H9 (cell line): ENCODE measurements around the gene ACOXL. TPM values are rescaled to one million over a fixed set of nuclear protein-coding genes. Genes with fewer than 3 reads are reported as not detected.

ENCODE experiments used
- DNase-seq: peaks from one replicate; pipeline ENCODE4 v3.0.0-alpha.2; 2017
- H2AFZ ChIP-seq: one replicate; pipeline ENCODE4 v1.6.1; 2013; ENCODE audit warnings: mild to moderate bottlenecking, low read length, control low read depth, moderate library complexity
- H2AK5ac ChIP-seq: 2 replicates; pipeline ENCODE4 v1.6.1; 2013; ENCODE audit warnings: low read length, control low read depth, mixed read lengths; ENCODE audit not compliant: insufficient read length
- H2BK120ac ChIP-seq: one replicate; pipeline ENCODE4 v1.6.1; 2013; ENCODE audit warnings: low read depth, mild to moderate bottlenecking, low read length, control low read depth, inconsistent platforms; ENCODE audit not compliant: poor library complexity, severe bottlenecking
- H2BK12ac ChIP-seq: 2 replicates; pipeline ENCODE4 v1.6.1; 2013; ENCODE audit warnings: low read length, control low read depth, mixed read lengths, low read depth; ENCODE audit not compliant: insufficient read length
- H2BK15ac ChIP-seq: 2 replicates; pipeline ENCODE4 v1.6.1; 2013; ENCODE audit warnings: low read depth, low read length, control low read depth
- H2BK20ac ChIP-seq: one replicate; pipeline ENCODE4 v1.6.1; 2013; ENCODE audit warnings: low read depth, mild to moderate bottlenecking, low read length, control low read depth, inconsistent platforms; ENCODE audit not compliant: poor library complexity, severe bottlenecking
- H2BK5ac ChIP-seq: 2 replicates; pipeline ENCODE4 v1.6.1; 2013; ENCODE audit warnings: low read length, control low read depth, mixed read lengths; ENCODE audit not compliant: insufficient read length
- H3K14ac ChIP-seq: 2 replicates; pipeline ENCODE4 v1.6.1; 2013; ENCODE audit warnings: low read length, control low read depth; ENCODE audit not compliant: insufficient read depth
- H3K18ac ChIP-seq: 2 replicates; pipeline ENCODE4 v1.6.1; 2013; ENCODE audit warnings: low read depth, mild to moderate bottlenecking, mixed read lengths, low read length, control low read depth; ENCODE audit not compliant: insufficient read length
- H3K23ac ChIP-seq: 2 replicates; pipeline ENCODE4 v1.6.1; 2013; ENCODE audit warnings: low read length, control low read depth, mixed read lengths, low read depth; ENCODE audit not compliant: insufficient read length
- H3K23me2 ChIP-seq: 2 replicates; pipeline ENCODE4 v1.6.1; 2013; ENCODE audit warnings: low read depth, mild to moderate bottlenecking, mixed read lengths, low read length, control low read depth; ENCODE audit not compliant: insufficient read length, poor library complexity, severe bottlenecking
- H3K27ac ChIP-seq: 2 replicates; pipeline ENCODE4 v1.5.1; 2013; ENCODE audit warnings: low read length, control low read depth, mixed read lengths, low read depth; ENCODE audit not compliant: insufficient read length
- H3K27me3 ChIP-seq: 2 replicates; pipeline ENCODE4 v1.6.1; 2013; ENCODE audit warnings: low read length, control low read depth, inconsistent platforms; ENCODE audit not compliant: insufficient read depth
- H3K4ac ChIP-seq: 2 replicates; pipeline ENCODE4 v1.6.1; 2013; ENCODE audit warnings: low read depth, mild to moderate bottlenecking, control low read depth, inconsistent platforms, low read length, moderate library complexity
- H3K4me1 ChIP-seq: 2 replicates; pipeline ENCODE4 v1.6.1; 2013; ENCODE audit warnings: low read length, control low read depth, inconsistent platforms; ENCODE audit not compliant: insufficient read depth
- H3K4me2 ChIP-seq: 2 replicates; pipeline ENCODE4 v1.6.1; 2013; ENCODE audit warnings: low read length, control low read depth, mixed read lengths; ENCODE audit not compliant: insufficient read length, insufficient read depth
- H3K56ac ChIP-seq: 2 replicates; pipeline ENCODE4 v1.6.1; 2013; ENCODE audit warnings: low read depth, mild to moderate bottlenecking, mixed read lengths, low read length, control low read depth; ENCODE audit not compliant: insufficient read length
- H3K79me1 ChIP-seq: 2 replicates; pipeline ENCODE4 v1.6.1; 2013; ENCODE audit warnings: low read depth, mild to moderate bottlenecking, moderate library complexity, low read length, control low read depth, inconsistent platforms; ENCODE audit not compliant: insufficient read depth, poor library complexity, severe bottlenecking
- H3K79me2 ChIP-seq: 2 replicates; pipeline ENCODE4 v1.6.1; 2013; ENCODE audit warnings: low read length, control low read depth, inconsistent platforms; ENCODE audit not compliant: insufficient read depth
- H3K9ac ChIP-seq: 2 replicates; pipeline ENCODE4 v1.6.1; 2013; ENCODE audit warnings: low read length, control low read depth, mixed read lengths; ENCODE audit not compliant: insufficient read length; ENCODE audit errors: extremely low read depth
- H3K9me3 ChIP-seq: one replicate; pipeline ENCODE4 v1.6.1; 2013; ENCODE audit warnings: low read depth, low read length, inconsistent platforms; ENCODE audit not compliant: control insufficient read depth
- H3T11ph ChIP-seq: one replicate; pipeline ENCODE4 v1.6.1; 2013; ENCODE audit warnings: mild to moderate bottlenecking, low read length, control low read depth, inconsistent platforms
- H4K20me1 ChIP-seq: one replicate; pipeline ENCODE4 v1.6.1; 2013; ENCODE audit not compliant: control insufficient read depth, insufficient read length, insufficient read depth
- H4K5ac ChIP-seq: 2 replicates; pipeline ENCODE4 v1.6.1; 2013; ENCODE audit warnings: low read depth, mild to moderate bottlenecking, mixed read lengths, low read length, control low read depth; ENCODE audit not compliant: insufficient read length
- H4K8ac ChIP-seq: replicated peaks from 2 replicates; pipeline ENCODE4 v1.6.1; 2013; ENCODE audit warnings: low read length, control low read depth, mixed read lengths, low read depth; ENCODE audit not compliant: insufficient read length
- H4K91ac ChIP-seq: 2 replicates; pipeline ENCODE4 v1.6.1; 2013; ENCODE audit warnings: low read depth, mild to moderate bottlenecking, moderate library complexity, mixed read lengths, low read length, control low read depth; ENCODE audit not compliant: insufficient read length
- H3K27ac Mint-ChIP-seq, 3 experiments: 2 replicates in 2 of 3; 3 replicates in 1 of 3; pipeline ENCODE4 v1.8.0; 2020 to 2021; ENCODE audit warnings: mixed read lengths in 3 of 3, mild to moderate bottlenecking in 1 of 3, moderate library complexity in 1 of 3
- H3K27me3 Mint-ChIP-seq: 2 replicates; pipeline ENCODE4 v1.8.0; 2021; ENCODE audit warnings: low read depth, mild to moderate bottlenecking, moderate library complexity, mixed read lengths
- H3K36me3 Mint-ChIP-seq, 3 experiments: 2 replicates in 2 of 3; 3 replicates in 1 of 3; pipeline ENCODE4 v1.8.0; 2020 to 2021; ENCODE audit warnings: low read depth in 3 of 3, mixed read lengths in 3 of 3; ENCODE audit not compliant: insufficient read depth in 1 of 3
- H3K4me1 Mint-ChIP-seq, 2 experiments: 2 replicates each; pipeline ENCODE4 v1.8.0; 2020; ENCODE audit warnings: mixed read lengths in 2 of 2
- H3K4me3 Mint-ChIP-seq, 2 experiments: 2 replicates in 1 of 2; 3 replicates in 1 of 2; pipeline ENCODE4 v1.8.0; 2020 to 2021; ENCODE audit warnings: mild to moderate bottlenecking in 2 of 2, mixed read lengths in 2 of 2, moderate library complexity in 1 of 2
- H3K9me3 Mint-ChIP-seq, 2 experiments: 2 replicates in 1 of 2; 3 replicates in 1 of 2; pipeline ENCODE4 v1.8.0; 2020; ENCODE audit warnings: mild to moderate bottlenecking in 2 of 2, mixed read lengths in 2 of 2, moderate library complexity in 1 of 2
- WGBS: extraction: QIAGEN DNeasy Blood & Tissue Kit; methylation state at CpG from one replicate; pipeline ENCODE4 v1.1.7; 2013; ENCODE audit warnings: missing lambda C conversion rate, low lambda C conversion rate, mixed read lengths; ENCODE audit not compliant: insufficient read length; ENCODE audit errors: extremely low coverage; 5-methylcytosine and 5-hydroxymethylcytosine counted together
- total RNA-seq: library from RNA; stranded (reverse); gene quantifications from 2 replicates; pipeline ENCODE4 v1.2.1, GENCODE V29; 2021
- TF ChIP-seq, protein P1 (sequence below): fragments of 200-600 bp; sonication (generic); conservative IDR thresholded peaks from 3 replicates; pipeline ENCODE4 v1.8.0; 2021; ENCODE audit warnings: antibody characterized with exemption, mild to moderate bottlenecking

ACOXL gene
- total RNA-seq, 1 experiment from 2014 or later: 37.6 TPM

DNA sequence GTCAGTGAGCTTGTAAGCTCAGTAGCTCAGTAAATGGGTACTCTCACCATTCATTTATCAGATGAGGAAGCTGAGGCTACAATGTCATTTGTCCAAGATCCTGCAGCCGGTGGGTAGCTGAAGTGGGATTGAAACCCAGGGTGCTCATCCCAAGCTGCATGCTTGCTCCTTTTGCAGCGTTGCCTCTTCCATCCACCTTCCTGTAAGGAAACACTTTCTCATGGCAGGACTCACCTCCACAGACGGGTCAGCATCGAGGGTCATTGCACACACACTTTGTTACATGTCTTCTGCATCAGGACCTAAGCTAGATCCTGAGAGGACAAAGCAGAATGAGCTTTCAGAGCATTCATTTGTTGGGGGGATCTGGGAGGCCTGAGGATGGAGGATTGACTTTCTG is 60.7 kb downstream of the ACOXL start:
- no peak overlapping the region for H4K5ac ChIP-seq
- no CpG with 5 or more reads among the region's 4 CpGs for WGBS
- H2AFZ ChIP-seq: no peak overlapping the region
- Mint-ChIP-seq H3K36me3 (peaks cover 12 to 67% (median 51%) of the 10 kb centered on the region in 3 experiments; a peak in 6 of 7 replicates), H3K4me3 (no peak overlapping the region), H3K27me3 (no peaks in the 10 kb centered on the region), H3K27ac (peak overlapping the region in 1 of 3 experiments; percentile 36; a peak in 1 of 7 replicates), H3K9me3 (no peaks in the 10 kb centered on the region; a peak in 1 of 5 replicates), H3K4me1 (peaks cover 13 to 16% of the 10 kb centered on the region in 2 experiments)
- no peaks in the 10 kb centered on the region for H3K9me3 ChIP-seq
- H2BK20ac ChIP-seq: no peak overlapping the region
- H3T11ph ChIP-seq: no peak overlapping the region
- H3K56ac ChIP-seq: no peak overlapping the region
- no peaks in the 10 kb centered on the region for H3K23me2 ChIP-seq
- H2BK12ac ChIP-seq: no peak overlapping the region
- no peak overlapping the region for H4K8ac ChIP-seq
- no peak overlapping the region for H3K4me2 ChIP-seq
- no peak overlapping the region for H2BK120ac ChIP-seq
- H3K27ac ChIP-seq: no peak overlapping the region
- H3K9ac ChIP-seq: no peak overlapping the region
- H3K27me3 ChIP-seq: no peaks in the 10 kb centered on the region
- no peak overlapping the region for H4K91ac ChIP-seq
- no peaks in the 10 kb centered on the region for H3K79me2 ChIP-seq
- TF ChIP-seq, protein P1, sequence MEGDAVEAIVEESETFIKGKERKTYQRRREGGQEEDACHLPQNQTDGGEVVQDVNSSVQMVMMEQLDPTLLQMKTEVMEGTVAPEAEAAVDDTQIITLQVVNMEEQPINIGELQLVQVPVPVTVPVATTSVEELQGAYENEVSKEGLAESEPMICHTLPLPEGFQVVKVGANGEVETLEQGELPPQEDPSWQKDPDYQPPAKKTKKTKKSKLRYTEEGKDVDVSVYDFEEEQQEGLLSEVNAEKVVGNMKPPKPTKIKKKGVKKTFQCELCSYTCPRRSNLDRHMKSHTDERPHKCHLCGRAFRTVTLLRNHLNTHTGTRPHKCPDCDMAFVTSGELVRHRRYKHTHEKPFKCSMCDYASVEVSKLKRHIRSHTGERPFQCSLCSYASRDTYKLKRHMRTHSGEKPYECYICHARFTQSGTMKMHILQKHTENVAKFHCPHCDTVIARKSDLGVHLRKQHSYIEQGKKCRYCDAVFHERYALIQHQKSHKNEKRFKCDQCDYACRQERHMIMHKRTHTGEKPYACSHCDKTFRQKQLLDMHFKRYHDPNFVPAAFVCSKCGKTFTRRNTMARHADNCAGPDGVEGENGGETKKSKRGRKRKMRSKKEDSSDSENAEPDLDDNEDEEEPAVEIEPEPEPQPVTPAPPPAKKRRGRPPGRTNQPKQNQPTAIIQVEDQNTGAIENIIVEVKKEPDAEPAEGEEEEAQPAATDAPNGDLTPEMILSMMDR: no peak
- H3K4ac ChIP-seq: no peak overlapping the region
- no peak overlapping the region for H2BK15ac ChIP-seq
- DNase-seq: no peak
- H3K14ac ChIP-seq: no peak overlapping the region
- no peak overlapping the region for H2AK5ac ChIP-seq
- no peak overlapping the region for H3K18ac ChIP-seq
- no peaks in the 10 kb centered on the region for H3K79me1 ChIP-seq
- no peaks in the 10 kb centered on the region for H3K4me1 ChIP-seq
- no peak overlapping the region for H3K23ac ChIP-seq
- no peak overlapping the region for H2BK5ac ChIP-seq
- H4K20me1 ChIP-seq: no peaks in the 10 kb centered on the region
